HG03342 (cell line): ENCODE data around the gene MRPS25.
"Not testable (repeated sequence)": the region's sequence is repeated elsewhere in the genome, so short reads cannot be mapped to it uniquely, and the experiment has no call there.

Experiments used
- ATAC-seq: cut with Tn5 transposase; IDR thresholded peaks from one replicate; pipeline ENCODE4 v1.9.1; 2021; ENCODE audit warnings: mild to moderate bottlenecking, moderate library complexity; ENCODE audit not compliant: unreplicated experiment

Gene MRPS25

DNA sequence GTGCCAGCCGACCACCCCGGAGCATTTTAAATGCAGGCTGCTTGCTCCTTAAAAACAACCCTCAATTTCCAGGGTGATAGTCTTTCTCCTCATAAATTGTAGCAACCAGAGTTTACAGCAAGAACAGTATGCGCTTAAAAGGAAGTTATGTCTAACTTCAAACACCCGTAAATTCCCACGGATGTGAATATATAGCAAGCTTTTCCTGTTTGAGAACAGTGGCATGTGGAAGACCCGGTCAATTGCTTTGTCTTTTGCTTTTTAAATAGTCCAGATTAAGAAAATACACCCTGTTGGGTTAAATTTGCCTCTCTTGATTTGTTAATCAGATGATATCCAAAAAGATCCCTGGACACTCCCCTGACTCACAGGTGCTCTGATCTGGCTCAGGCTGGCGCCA, 20.8 kb downstream of the MRPS25 start:
- ATAC-seq = no peak

- no peak for ATAC-seq
Measured at GRCh38 chr3:15043408-15044171, 21.5 kb downstream of the MRPS25 start.

DNA sequence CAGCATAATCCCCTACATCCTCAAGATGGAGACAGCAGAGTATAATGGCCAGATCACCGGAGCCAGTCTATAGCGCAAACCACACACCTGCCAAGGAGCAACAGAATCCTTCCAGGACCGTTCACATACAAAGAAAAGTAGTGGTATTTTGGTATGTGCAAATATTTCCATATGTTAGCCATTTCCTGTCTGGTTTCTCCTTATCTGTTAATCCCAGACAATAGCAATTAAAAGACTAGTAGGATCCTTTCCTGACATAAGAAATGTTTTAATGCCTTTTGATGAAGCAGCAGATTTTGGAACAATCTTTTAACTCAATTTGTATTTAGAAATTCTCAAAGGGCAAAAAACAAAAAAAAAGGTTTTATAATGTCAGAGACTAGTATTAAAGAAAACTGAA, 22.2 kb downstream of the MRPS25 start:
- no peak for ATAC-seq

GRCh38 chr3:15041950-15042349, 23.2 kb downstream of the MRPS25 start:
- no peak for ATAC-seq

GRCh38 chr3:15040844-15041243, 24.3 kb downstream of the MRPS25 start:
- ATAC-seq = no peak

DNA sequence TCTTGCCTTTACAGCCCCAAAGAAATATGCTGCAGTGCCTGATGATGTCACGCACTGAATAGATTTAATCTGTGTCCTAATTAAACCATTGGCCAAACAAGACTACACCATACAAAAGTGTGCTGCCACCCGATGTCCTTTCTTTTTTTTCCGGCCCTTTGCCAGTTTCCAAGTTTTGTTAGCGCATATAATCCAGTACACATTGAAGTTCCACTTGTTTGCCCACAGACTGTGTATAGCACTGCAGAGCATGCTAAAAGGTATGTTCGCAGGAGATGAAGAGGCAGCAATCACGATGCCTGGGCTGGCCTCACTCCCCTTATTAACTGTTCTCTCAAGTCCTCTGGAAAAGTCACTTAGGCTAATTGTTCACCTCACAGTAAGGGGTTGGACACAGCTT, 26.8 kb downstream of the MRPS25 start:
- no peak for ATAC-seq

DNA sequence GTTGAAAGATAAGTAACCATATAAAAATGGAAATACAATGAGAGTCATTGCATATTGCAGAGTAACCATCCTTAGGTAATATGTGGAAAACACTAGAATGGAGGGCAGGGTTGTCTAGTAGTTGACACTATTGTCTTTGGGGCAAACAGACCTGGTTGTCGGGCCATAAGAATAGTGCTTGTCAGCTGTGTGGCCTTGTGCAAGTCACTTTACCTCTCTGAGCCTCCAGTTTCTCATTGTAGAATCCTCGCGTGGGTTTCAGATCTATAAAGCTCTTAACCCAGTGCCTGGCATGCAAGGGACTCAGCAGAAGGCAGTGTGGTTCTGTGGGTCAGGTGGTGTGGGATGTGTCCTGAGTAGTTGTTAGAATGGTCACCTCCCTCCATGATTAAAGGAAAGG, 32.0 kb downstream of the MRPS25 start:
- ATAC-seq = no peak

DNA sequence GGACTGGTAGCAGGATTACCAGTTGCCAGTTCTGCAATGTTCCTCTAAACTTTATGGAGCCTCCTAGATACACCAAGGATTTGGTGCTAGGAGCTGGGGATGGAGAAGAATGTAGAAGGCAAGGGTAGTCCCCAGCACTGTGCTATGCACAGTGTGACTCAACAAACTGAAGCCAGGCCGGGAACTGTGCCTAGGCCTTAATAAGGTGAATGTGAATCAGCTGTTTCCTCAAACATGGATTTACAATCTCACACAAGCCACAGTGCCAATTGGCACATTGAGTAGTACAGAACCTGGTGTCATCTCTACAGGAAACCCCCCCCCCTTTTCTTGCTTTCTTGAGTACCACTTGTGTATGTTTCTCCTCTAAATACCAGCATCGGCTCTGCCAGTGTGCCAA, 32.5 kb downstream of the MRPS25 start:
- no peak for ATAC-seq

- ATAC-seq = no peak
Measured at GRCh38 chr3:15029625-15030024, 35.5 kb downstream of the MRPS25 start.

- no peak for ATAC-seq
Measured at GRCh38 chr3:15023719-15024118, 41.4 kb downstream of the MRPS25 start.

DNA sequence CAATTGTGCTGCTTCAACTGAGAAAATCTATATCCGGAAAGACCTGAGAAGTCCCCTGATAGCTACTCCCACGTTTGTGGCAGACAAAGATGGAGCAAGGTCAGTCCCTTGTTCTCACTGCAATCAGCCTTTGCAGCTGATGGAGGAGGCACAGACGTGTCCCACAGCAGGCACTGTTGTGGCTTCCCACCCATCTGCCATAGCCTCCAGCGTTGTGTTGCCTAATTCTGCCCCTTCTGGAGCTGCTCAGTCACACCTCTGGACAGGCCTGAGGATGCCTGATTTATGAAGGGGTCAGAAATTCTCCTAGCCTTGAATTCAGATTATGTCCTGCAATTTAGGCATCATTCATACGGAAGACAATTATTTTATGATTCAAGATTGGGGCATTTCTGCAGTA, 41.9 kb downstream of the MRPS25 start:
- ATAC-seq = no peak

DNA sequence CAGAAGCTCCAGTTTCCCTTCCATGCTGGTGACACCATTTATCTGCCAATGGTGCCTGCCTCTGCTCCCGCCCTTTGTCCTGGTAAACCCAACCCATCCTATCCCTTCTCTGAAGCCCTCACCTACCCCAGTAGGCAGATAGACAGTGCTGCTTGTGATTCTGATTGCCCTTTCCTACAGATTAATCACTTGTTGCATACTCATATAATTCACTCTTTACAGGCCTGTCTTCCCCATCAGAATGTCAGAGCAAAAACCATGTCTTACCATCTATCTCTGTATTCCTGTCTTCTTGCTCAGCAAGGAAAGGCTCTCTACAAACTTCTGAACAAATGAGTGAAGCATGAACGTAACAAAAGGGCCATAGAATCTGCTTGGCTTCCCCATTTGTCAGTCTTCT, 47.9 kb downstream of the MRPS25 start:
- no peak for ATAC-seq

DNA sequence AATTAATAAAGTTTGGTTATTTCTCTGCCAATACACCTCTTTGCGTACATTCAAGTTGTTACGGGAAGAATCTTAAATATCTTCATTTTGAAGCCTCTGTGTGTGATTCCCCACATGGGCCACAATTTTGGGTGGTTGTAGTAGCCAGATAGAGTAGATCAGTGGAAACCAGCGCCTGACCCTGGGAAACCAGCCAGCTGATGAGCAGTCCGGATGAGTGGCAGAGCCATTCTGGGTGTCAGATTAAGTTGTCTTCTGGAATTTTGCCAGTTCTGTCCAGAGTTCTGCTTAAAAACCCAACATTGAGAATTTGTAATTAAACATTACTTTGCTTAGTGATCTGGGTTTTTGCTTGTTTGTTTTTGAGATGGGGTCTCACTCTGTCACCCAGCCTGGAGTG, 49.7 kb downstream of the MRPS25 start:
- no peak for ATAC-seq

DNA sequence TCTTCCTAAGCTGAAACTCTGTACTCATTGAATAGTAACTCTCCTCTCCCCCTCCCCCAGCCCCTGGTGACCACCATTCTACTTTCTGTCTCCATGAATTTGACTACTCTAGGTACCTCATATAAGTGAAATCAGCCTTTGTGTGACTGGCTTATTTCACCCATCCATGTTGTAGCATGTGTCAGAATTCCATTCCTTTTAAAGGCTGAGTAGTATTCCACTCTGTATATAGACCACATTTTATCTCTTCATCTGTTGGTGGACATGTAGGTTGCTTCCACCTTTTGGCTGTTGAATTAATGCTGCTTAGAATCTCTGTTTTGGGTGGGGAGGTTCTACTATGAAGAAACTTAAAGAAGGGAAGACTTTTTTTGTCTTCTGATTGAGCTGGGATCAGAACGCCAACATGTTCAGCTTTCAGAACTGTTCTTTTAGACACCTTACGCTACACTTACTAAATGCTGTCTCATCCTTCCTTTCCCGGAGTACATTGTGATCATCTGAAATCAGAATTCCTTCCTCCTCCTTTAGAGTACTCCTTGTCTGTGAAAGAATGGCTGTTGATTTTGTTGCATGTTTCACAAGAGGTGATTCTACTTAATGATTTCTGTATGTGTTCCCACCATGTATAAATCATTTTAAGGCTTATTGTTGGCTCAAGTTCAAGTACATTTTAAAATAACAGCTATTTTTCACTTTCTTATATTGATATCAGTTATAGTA, 50.3 kb downstream of the MRPS25 start:
- ATAC-seq = no peak

GRCh38 chr3:15011174-15011573, 53.9 kb downstream of the MRPS25 start:
- no peak for ATAC-seq

DNA sequence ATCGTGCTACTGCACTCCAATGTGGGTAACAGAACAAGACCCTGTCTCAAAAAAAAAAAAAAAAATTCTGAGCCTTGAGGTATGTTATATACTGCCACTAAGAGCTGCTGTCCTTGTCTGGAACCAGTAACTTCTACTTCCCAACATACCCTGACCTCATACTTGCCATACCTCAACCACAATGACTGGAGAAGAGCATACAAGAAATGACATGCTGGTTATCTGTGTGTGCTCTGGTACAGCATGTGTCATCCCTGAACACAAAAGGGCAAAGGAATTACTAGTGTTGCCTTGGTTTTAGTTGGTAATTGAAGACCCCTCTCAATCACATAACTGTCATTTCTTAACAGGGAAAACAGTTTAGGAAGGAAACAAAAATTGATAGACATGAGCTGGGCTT, 54.5 kb downstream of the MRPS25 start:
- ATAC-seq = no peak

DNA sequence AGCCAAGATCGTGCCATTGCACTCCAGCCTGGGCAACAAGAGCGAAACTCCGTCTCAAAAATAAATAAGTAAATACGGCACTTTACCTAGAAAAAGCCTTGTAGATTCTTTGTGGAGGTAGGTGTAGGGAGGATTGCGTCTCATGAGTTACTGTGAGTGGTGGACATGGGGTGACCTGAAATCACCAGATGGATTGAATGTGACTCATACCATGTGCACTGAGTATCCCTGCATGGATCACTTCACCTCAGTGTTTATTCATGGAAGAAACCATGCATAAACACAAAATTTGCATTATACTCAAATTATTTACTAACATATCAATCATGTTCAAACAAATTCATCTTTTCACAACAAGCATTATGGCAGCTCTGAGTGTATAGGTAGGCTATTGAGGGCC, 55.9 kb downstream of the MRPS25 start:
- no peak for ATAC-seq

DNA sequence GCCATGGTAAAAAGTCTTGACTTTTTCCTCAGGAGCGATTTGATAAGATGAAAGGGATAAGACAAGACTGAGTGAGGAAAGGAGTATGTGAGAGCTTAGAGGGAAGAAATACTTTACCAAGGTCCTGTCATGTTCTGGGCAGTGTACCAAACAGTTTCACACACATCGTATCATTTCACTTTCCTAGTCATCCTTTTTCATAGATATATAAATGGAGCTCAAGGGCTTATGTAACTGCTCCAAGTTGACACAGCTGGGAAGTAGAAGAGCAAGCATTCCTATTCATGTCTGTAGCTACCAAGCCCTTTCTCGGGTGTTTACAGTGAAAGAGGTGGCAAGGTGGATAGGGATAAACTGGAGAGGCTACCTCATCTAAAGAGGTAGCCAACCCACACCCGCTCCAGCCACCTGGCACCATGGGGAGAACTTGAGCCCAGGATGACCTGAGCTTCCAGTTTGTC, 57.4 kb downstream of the MRPS25 start:
- no peak for ATAC-seq

DNA sequence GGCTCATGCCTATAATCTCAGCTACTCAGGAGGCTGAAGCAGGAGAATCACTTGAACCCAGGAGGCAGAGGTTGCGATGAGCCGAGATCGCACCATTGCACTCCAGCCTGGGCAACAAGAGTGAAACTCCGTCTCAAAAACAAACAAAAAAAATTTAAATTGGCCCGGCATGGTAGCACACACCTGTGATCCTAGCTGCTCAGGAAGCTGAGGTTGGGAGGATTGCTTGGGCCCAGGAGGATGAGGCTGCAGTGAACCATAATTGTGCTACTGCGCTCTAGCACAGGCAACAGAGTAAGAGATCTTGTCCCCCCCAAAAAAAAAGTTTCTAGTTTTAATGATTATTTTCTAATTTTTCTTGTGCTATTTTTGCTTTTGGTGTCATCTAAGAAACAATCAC, 65.9 kb downstream of the MRPS25 start:
- ATAC-seq = not testable (repeated sequence)
